GOT3 (cell line): ENCODE data around the gene SYP.
"Not testable (repeated sequence)": the region's sequence is repeated elsewhere in the genome, so short reads cannot be mapped to it uniquely, and the experiment has no call there.

Source experiments
- DNase-seq: peaks from one replicate; lab custom pipeline; 2025; ENCODE audit warnings: mixed read lengths; lab: John Stamatoyannopoulos, UW

The SYP gene

DNA sequence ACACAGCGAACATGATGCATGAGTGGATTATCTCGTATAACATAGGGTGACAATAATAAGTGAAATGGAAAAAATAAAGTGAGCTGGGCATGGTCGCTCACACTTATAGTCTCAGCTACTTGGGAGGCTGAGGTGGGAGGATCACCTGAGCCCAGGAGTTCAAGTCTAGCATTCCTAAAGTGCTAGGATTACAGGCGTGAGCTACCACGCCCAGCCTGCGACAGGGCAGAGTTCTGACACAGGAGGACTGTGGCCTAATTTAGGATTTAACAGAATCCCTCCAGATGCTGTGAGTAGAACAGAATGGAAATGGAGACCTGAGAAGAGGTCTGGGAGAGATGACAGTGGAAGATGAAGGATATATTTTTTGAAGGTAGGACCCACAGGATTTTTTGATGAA, 10.4 kb downstream of the SYP start:
- DNase-seq: no peak

DNA sequence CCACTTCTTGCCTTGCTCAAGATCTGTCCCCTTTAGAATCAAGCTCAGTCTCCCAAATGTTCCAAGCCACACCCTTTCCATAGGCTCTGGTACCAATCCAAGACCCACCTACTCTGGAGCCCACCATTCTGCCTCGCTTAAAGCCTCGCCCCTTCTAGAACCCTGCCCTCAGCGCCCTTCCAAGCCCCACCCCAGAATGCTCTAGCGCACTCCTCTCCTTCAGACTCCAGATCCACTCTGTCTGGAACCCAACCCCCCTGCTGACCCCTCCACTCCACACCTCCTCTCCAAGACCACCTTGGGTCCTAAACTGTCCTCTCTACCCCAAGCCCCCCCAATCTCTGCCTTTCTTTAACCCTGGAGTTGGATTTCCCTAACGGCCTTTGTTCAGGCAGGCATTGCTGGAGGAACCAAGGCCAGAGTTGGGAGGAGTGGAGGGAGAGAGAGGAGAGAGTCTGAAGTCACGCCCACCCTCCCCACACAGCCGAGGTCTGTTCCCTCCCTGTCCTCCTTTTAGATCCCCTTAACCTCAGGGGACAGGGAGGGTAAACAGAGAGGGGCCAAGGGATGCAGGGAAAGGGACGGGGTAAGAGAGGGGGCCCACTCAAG, 11.4 kb downstream of the SYP start:
- DNase-seq: no peak

GRCh38 chrX:49187526-49187925, 12.5 kb downstream of the SYP start:
- DNase-seq: no peak

- no peak for DNase-seq
Measured at GRCh38 chrX:49187028-49187394, 13.0 kb downstream of the SYP start.

GRCh38 chrX:49186125-49187027, 13.6 kb downstream of the SYP start, which contains the start of gene PRICKLE3:
Gene PRICKLE3 (minus strand): TSS chrX:49186373. CDS start chrX:49186297, 76 bp downstream.
- peak; percentile 7 for DNase-seq

- DNase-seq: peak; percentile 34
Measured at GRCh38 chrX:49184294-49185281, 15.4 kb downstream of the SYP start.

DNA sequence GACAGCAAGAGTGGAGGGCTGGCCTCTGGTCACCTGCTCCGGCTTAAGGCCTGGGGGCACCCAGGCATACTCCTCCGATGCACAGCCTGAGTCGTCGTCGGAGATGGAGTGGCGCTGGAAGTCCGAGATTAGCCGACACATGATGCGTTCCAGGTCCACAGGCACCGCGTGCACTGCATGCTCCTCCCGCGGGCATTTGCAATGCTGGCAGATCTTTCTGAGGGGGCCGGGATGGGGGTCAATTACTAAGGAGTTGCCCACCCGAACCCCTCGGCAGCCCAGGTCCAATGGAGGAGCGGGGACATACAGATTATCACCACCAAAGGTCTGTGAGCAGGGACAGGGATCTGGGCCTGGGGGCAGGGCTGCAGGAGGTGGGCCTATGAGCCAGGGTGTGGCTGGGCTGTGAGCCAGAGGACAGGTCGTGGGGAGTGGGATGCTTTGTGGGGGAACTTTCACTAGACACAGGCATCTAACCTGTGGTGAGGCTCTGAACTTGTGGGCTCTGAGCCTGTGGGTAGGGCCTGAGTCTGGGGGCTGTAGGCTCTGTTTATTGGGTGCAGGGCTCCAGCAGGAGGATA, 16.2 kb downstream of the SYP start:
- no peak for DNase-seq

GRCh38 chrX:49179358-49179757, 20.6 kb downstream of the SYP start:
- no peak for DNase-seq

GRCh38 chrX:49178537-49178936, 21.5 kb downstream of the SYP start:
- no peak for DNase-seq

GRCh38 chrX:49177873-49178480, 22.0 kb downstream of the SYP start:
- DNase-seq: no peak

- no peak for DNase-seq
Measured at GRCh38 chrX:49177338-49177833, 22.6 kb downstream of the SYP start.

GRCh38 chrX:49176421-49177326, 23.3 kb downstream of the SYP start:
- DNase-seq: no peak

GRCh38 chrX:49175435-49176274, 24.3 kb downstream of the SYP start:
- DNase-seq: no peak

- DNase-seq: no peak
Measured at GRCh38 chrX:49174723-49175122, 25.3 kb downstream of the SYP start.

GRCh38 chrX:49173544-49173943, 26.4 kb downstream of the SYP start:
- DNase-seq: not testable (repeated sequence)

GRCh38 chrX:49172280-49172780, 27.7 kb downstream of the SYP start:
- no peak for DNase-seq

- DNase-seq: peak; percentile 21
Measured at GRCh38 chrX:49171752-49172279, 28.2 kb downstream of the SYP start, which contains the start of gene PLP2. Gene PLP2 (plus strand): TSS chrX:49171898. CDS start chrX:49172001, 103 bp downstream.

DNA sequence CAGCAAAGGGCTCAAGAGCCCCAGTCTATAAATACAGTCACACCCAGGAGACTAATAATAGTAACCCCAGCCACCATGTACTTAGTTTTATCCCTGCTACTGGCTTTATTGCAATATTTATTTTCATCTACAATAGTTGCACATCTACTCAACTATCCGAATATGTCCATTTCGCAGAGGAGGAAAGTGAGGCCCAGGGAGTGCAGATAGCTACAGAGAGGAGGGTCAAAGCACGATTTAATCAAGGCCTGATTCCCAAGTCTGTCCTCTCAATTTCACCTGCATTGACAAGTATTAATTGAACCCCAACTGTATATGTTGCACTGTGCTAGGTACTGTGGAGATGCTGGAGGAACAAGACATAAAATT, 32.3 kb downstream of the SYP start:
- no peak for DNase-seq
